ENCODE data around the gene TBC1D30. TPM values are rescaled to one million over a fixed set of nuclear protein-coding genes. Genes with fewer than 3 reads are reported as not detected.
A peak's percentile ranks its signal among the peaks of the same experiment; 100 is the strongest.

TBC1D30 gene
- total RNA-seq, 2 experiments from 2014 or later, result 0.28 to 0.49 TPM

DNA sequence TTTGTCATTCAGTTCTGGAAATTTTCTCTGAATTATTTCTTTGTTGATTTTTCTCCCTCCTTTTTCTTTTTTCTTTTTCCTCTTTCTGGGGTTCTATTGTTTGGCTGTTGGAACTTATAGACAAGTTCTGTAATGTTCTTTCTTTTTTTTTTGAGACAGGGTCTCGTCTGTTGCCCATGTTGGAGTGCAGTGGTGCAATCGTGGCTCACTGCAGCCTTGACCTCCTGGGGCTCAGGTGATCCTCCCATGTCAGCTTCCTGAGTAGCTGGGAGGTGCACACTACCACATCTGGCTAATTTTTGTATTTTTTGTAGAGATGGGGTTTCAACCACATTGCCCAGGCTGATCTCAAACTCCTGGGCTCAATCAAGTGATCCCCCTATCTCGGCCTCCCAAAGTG, 30.1 kb upstream of the TBC1D30 start:
- Mint-ChIP-seq H3K27ac (no peak overlapping the region), H3K4me1 (ENCODE audit: low read depth) (no peaks in the 10 kb centered on the region), H3K4me3 (no peak overlapping the region), H3K36me3 (ENCODE audit: low read depth) (no peaks in the 10 kb centered on the region), H3K27me3 (peaks cover under 1% of the 10 kb centered on the region), H3K9me3 (no peaks in the 10 kb centered on the region)
- TF ChIP-seq, protein P1, sequence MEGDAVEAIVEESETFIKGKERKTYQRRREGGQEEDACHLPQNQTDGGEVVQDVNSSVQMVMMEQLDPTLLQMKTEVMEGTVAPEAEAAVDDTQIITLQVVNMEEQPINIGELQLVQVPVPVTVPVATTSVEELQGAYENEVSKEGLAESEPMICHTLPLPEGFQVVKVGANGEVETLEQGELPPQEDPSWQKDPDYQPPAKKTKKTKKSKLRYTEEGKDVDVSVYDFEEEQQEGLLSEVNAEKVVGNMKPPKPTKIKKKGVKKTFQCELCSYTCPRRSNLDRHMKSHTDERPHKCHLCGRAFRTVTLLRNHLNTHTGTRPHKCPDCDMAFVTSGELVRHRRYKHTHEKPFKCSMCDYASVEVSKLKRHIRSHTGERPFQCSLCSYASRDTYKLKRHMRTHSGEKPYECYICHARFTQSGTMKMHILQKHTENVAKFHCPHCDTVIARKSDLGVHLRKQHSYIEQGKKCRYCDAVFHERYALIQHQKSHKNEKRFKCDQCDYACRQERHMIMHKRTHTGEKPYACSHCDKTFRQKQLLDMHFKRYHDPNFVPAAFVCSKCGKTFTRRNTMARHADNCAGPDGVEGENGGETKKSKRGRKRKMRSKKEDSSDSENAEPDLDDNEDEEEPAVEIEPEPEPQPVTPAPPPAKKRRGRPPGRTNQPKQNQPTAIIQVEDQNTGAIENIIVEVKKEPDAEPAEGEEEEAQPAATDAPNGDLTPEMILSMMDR (IDR thresholded peaks at IDR 0.05), result no peak
- ATAC-seq (ENCODE audit: poor library complexity), result no peak
- ChIA-PET POLR2A (no interaction called here), CTCF (no interaction called here)
- Histone ChIP-seq H3K9me3 (ENCODE audit: control insufficient read depth in 1 of 2, insufficient read depth in 1 of 2, low read length in 2 of 2) (no peaks in the 10 kb centered on the region), H3K27me3 (ENCODE audit: control insufficient read depth in 1 of 2, insufficient read depth in 2 of 2, low read length in 2 of 2) (no peaks in the 10 kb centered on the region), H3K27ac (ENCODE audit: low read depth in 1 of 2, low read length in 2 of 2) (no peak overlapping the region), H3K4me1 (ENCODE audit: insufficient read depth, low read length) (no peaks in the 10 kb centered on the region), H3K4me3 (ENCODE audit: low read length) (no peak overlapping the region), H3K36me3 (ENCODE audit: insufficient read depth, low read length) (no peaks in the 10 kb centered on the region)
- DNase-seq, result no peak
- intact Hi-C loops (cut with DNase I, micrococcal nuclease), result no loop called here

GRCh38 chr12:64796205-64796845, 28.1 kb upstream of the TBC1D30 start:
- no peak overlapping the region for H3K4me3 Mint-ChIP-seq
- ChIA-PET POLR2A (interaction anchor here (0.7 to 1.1 kb wide), 2 partner anchors 16 to 135 kb away, joined by 3 to 5 read pairs; no protein-coding TSS in a partner anchor), CTCF (interaction anchor here (0.5 to 1.8 kb wide), 9 partner anchors 10 to 252 kb away, joined by 3 to 9 read pairs (median 4); no protein-coding TSS in a partner anchor)
- H3K27ac Mint-ChIP-seq, result no peak overlapping the region
- Histone ChIP-seq H3K27me3 (ENCODE audit: control insufficient read depth in 1 of 2, insufficient read depth in 2 of 2, low read length in 2 of 2) (peaks cover 0 to 8% of the 10 kb centered on the region in 2 experiments), H3K27ac (ENCODE audit: low read depth in 1 of 2, low read length in 2 of 2) (no peak overlapping the region), H3K36me3 (ENCODE audit: insufficient read depth, low read length) (no peaks in the 10 kb centered on the region), H3K4me1 (ENCODE audit: insufficient read depth, low read length) (no peaks in the 10 kb centered on the region), H3K4me3 (ENCODE audit: low read length) (no peak overlapping the region), H3K9me3 (ENCODE audit: control insufficient read depth in 1 of 2, insufficient read depth in 1 of 2, low read length in 2 of 2) (no peaks in the 10 kb centered on the region)
- intact Hi-C loops (cut with DNase I, micrococcal nuclease), result no loop called here
- TF ChIP-seq, protein P1 (IDR thresholded peaks at IDR 0.05), result peak; percentile 96
- peaks cover 19% of the 10 kb centered on the region for H3K27me3 Mint-ChIP-seq
- H3K36me3 Mint-ChIP-seq (ENCODE audit: low read depth), result no peaks in the 10 kb centered on the region
- peak; percentile 5 to 86 (median 44) for DNase-seq
- H3K9me3 Mint-ChIP-seq, result no peaks in the 10 kb centered on the region
- no peaks in the 10 kb centered on the region for H3K4me1 Mint-ChIP-seq (ENCODE audit: low read depth)
- peak; percentile 93 for ATAC-seq (ENCODE audit: poor library complexity)

DNA sequence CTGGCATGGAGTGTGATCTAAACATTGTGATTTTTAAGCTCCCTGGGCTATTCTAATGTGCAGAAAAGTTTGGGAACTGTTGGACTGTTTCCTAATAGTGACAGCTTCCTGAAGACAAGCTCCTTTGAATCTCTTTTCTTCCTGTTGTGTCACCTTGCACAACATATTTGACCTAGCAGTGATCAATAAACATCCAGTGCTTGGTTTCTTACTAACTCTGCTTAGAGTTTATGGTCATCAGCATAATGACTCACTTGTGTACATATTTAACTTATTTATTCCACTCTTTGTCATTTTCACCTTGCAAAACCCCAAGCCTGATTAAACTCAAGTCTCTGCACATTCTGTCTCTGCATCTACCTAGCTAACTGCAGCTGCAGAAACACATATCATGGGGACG, 27.3 kb upstream of the TBC1D30 start:
- POLR2A ChIA-PET, result no interaction called here
- Histone ChIP-seq H3K36me3 (ENCODE audit: insufficient read depth, low read length) (no peaks in the 10 kb centered on the region), H3K4me1 (ENCODE audit: insufficient read depth, low read length) (peaks cover 2% of the 10 kb centered on the region), H3K9me3 (ENCODE audit: control insufficient read depth in 1 of 2, insufficient read depth in 1 of 2, low read length in 2 of 2) (no peaks in the 10 kb centered on the region), H3K27ac (ENCODE audit: low read depth in 1 of 2, low read length in 2 of 2) (no peak overlapping the region), H3K4me3 (ENCODE audit: low read length) (no peak overlapping the region), H3K27me3 (ENCODE audit: control insufficient read depth in 1 of 2, insufficient read depth in 2 of 2, low read length in 2 of 2) (peaks cover 2 to 8% of the 10 kb centered on the region in 2 experiments)
- no peak for ATAC-seq (ENCODE audit: poor library complexity)
- intact Hi-C loops (cut with DNase I, micrococcal nuclease), result no loop called here
- Mint-ChIP-seq H3K4me1 (ENCODE audit: low read depth) (no peaks in the 10 kb centered on the region), H3K9me3 (no peaks in the 10 kb centered on the region), H3K27me3 (peaks cover 22% of the 10 kb centered on the region), H3K27ac (no peak overlapping the region), H3K4me3 (no peak overlapping the region), H3K36me3 (ENCODE audit: low read depth) (no peaks in the 10 kb centered on the region)
- no peak for DNase-seq
- TF ChIP-seq, protein P1 (IDR thresholded peaks at IDR 0.05), result no peak
- CTCF ChIA-PET, result interaction anchor here (0.7 to 1.7 kb wide), 2 partner anchors 9 to 26 kb away, joined by 4 to 7 read pairs; no protein-coding TSS in a partner anchor

Measured in CD4-positive, alpha-beta T cell (primary cell).